Upper lobe of left lung (tissue), 6 donors: ENCODE results near the gene ARID4B. TPM values are rescaled to one million over a fixed set of nuclear protein-coding genes. Genes with fewer than 3 reads are reported as not detected.
"Not testable (repeated sequence)": the region's sequence is repeated elsewhere in the genome, so short reads cannot be mapped to it uniquely, and the experiment has no call there.

ENCODE experiments used
- ATAC-seq, 2 donors: fragments of 200-7000 bp; cut with Tn5 transposase; one replicate each; pipeline ENCODE4 v1.9.1; 2022; ENCODE audit warnings: mild to moderate bottlenecking in 2 of 2, moderate library complexity in 2 of 2; ENCODE audit not compliant: low FRiP score in 2 of 2
- DNase-seq, 2 donors: peaks; one replicate each; pipeline ENCODE4 v3.0.0-alpha.2; 2019 to 2020
- H3K27ac ChIP-seq, 4 donors: fragments of 200-600 bp; sonication (generic); one replicate each; pipeline ENCODE4 v1.5.1; 2016 to 2019
- H3K27me3 ChIP-seq, 4 donors: fragments of 200-600 bp; sonication (generic); one replicate each; pipeline ENCODE4 v1.5.1; 2017 to 2019
- H3K36me3 ChIP-seq, 4 donors: fragments of 200-600 bp; sonication (generic); one replicate each; pipeline ENCODE4 v1.5.1; 2016 to 2019
- H3K4me1 ChIP-seq, 4 donors: fragments of 200-600 bp; sonication (generic); one replicate each; pipeline ENCODE4 v1.5.1; 2018 to 2019
- H3K4me3 ChIP-seq, 4 donors: fragments of 200-600 bp; sonication (generic); one replicate each; pipeline ENCODE4 v1.5.1; 2017 to 2019; ENCODE audit warnings: mild to moderate bottlenecking in 2 of 4, moderate library complexity in 1 of 4
- H3K9me3 ChIP-seq, 4 donors: fragments of 200-600 bp; sonication (generic); one replicate each; pipeline ENCODE4 v1.5.1; 2018 to 2019
- EP300 ChIP-seq, 4 donors: sonication (generic); formaldehyde crosslinking; IDR thresholded peaks; one replicate each; pipeline ENCODE4 v1.5.1; 2017; ENCODE audit warnings: antibody characterized with exemption in 4 of 4, control low read depth in 2 of 4
- POLR2A ChIP-seq, 4 donors: fragments of 450-650 bp; IDR thresholded peaks; one replicate each; pipeline ENCODE4 v1.5.1; 2016 to 2017; ENCODE audit warnings: antibody characterized with exemption in 4 of 4, mild to moderate bottlenecking in 2 of 4
- POLR2AphosphoS5 ChIP-seq, 2 donors: sonication (generic); formaldehyde crosslinking; IDR thresholded peaks; one replicate each; pipeline ENCODE4 v1.5.1; 2017; ENCODE audit warnings: antibody characterized with exemption in 2 of 2
- WGBS, 2 donors: methylation state at CpG; one replicate each; pipeline ENCODE4 v1.1.5; 2017 to 2018; 5-methylcytosine and 5-hydroxymethylcytosine counted together
- total RNA-seq, 6 donors: library from RNA; depleted of rRNA in 4 of 6; stranded (reverse); fragments of >200 nt in 4 of 6; gene quantifications; one replicate each; pipeline versions ENCODE4 v1.1.0 to v1.2.1, GENCODE V29; 2016 to 2021
- TF ChIP-seq, protein P1 (sequence below), 6 experiments: fragments of 450-650 bp in 4 of 6; fragments of 200-600 bp in 2 of 6; sonication (generic) in 2 of 6; IDR thresholded peaks; one replicate each; pipeline ENCODE4 v1.5.1; 2016 to 2019; ENCODE audit warnings: antibody characterized with exemption in 6 of 6
- donor health status: DM: no; HTN: no; CAD: no; lungs with moderate emphysema.
- donor health status: DM: no; HTN: yes; CAD: no; lungs with severe emphysema.

ARID4B gene
- total RNA-seq, 6 donors from 2014 or later = 31.1 to 90.1 (median 51.3) TPM

DNA sequence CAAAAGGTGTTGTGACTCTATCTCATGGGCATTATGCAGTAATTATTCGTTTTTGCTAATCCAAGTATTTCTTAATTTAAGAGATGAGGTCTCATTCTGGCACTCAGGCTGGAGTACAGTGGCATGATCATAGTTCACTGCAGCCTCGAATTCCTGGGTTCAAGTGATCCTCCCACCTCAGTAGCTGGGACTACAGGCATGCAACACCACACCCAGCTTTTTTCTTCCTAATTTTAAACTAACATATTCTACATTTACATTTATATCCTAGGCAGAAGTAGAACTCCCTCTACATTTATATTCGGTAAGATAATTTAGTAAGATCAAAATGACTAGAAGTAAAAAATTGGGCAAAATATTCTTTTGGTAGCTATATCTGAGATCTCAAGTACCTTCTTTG lies 116.5 kb downstream of the ARID4B start:
- H3K4me1 ChIP-seq = no peaks in the 10 kb centered on the region
- ATAC-seq (no peak), DNase-seq (no peak)
- no peaks in the 10 kb centered on the region for H3K27me3 ChIP-seq
- 86 to 91% methylated on average over 3 of the region's 3 CpGs for WGBS, 2 donors
- no peak overlapping the region for H3K27ac ChIP-seq
- TF ChIP-seq POLR2AphosphoS5 (IDR thresholded peaks at IDR 0.05) (no peak), EP300 (IDR thresholded peaks at IDR 0.05) (no peak), POLR2A (IDR thresholded peaks at IDR 0.05) (no peak)
- TF ChIP-seq, protein P1, sequence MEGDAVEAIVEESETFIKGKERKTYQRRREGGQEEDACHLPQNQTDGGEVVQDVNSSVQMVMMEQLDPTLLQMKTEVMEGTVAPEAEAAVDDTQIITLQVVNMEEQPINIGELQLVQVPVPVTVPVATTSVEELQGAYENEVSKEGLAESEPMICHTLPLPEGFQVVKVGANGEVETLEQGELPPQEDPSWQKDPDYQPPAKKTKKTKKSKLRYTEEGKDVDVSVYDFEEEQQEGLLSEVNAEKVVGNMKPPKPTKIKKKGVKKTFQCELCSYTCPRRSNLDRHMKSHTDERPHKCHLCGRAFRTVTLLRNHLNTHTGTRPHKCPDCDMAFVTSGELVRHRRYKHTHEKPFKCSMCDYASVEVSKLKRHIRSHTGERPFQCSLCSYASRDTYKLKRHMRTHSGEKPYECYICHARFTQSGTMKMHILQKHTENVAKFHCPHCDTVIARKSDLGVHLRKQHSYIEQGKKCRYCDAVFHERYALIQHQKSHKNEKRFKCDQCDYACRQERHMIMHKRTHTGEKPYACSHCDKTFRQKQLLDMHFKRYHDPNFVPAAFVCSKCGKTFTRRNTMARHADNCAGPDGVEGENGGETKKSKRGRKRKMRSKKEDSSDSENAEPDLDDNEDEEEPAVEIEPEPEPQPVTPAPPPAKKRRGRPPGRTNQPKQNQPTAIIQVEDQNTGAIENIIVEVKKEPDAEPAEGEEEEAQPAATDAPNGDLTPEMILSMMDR (IDR thresholded peaks at IDR 0.05) = no peak
- H3K9me3 ChIP-seq = no peaks in the 10 kb centered on the region
- H3K36me3 ChIP-seq = peaks cover 0 to 69% (median 13%) of the 10 kb centered on the region in 4 donors
- no peak overlapping the region for H3K4me3 ChIP-seq

DNA sequence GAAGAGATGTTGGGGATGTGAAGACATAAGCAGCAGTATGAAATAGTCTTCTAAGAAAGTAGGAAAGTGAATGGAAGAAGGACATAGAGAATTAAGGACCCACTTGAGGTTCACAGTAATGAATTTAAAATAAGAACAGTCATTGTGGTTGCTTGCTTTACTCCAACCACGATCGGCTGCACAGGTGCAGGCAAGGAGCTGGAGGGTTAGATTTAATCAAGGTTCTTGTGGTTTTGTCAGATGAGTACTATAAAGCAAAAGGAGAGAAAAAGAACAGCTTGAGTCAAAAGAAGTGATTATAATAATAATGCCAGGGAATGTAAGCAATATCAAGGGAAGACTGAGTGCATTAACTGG lies 120.8 kb downstream of the ARID4B start:
- no peaks in the 10 kb centered on the region for H3K4me1 ChIP-seq
- ATAC-seq (no peak), DNase-seq (no peak)
- TF ChIP-seq POLR2AphosphoS5 (IDR thresholded peaks at IDR 0.05) (no peak), EP300 (IDR thresholded peaks at IDR 0.05) (no peak), POLR2A (IDR thresholded peaks at IDR 0.05) (no peak)
- TF ChIP-seq, protein P1 (IDR thresholded peaks at IDR 0.05) = no peak
- 58 to 74% methylated on average over 2 of the region's 2 CpGs for WGBS, 2 donors
- H3K4me3 ChIP-seq = no peak overlapping the region
- no peaks in the 10 kb centered on the region for H3K9me3 ChIP-seq
- H3K27ac ChIP-seq = no peak overlapping the region
- peaks cover 0 to 45% (median 9%) of the 10 kb centered on the region in 4 donors for H3K36me3 ChIP-seq
- no peaks in the 10 kb centered on the region for H3K27me3 ChIP-seq

DNA sequence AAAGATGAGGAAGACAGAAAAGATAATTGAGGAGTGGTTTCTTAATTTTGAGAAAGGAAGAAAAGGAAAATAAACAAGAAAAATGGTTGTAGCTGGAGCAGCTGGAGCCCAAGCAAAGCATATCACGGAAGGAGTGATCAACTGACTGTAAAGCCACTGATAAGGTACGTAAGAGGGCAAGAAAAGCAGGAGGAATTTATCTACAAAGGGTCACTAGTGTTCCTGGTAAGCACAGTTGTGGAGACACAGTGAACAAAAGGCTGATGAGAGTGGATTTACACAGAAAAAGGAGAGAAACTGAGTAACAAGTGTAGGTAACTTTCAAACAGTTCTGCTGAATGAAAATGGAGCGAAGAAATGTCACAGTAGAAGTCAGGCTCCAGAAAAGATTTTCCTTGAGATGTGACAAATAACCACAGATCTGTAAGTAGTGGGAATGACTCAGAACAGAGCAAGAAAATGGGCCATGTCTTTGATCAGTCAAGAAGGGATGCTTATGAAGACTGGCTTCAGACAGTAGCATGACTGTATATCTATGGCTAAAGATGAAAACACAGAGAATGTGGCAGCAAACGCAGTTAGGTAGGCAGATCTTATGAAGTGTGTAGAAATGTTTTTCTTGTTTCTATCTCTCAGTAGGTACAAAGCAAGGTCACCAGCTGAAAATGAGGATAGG lies 121.3 kb downstream of the ARID4B start:
- Histone ChIP-seq H3K4me1 (no peaks in the 10 kb centered on the region), H3K36me3 (peaks cover 0 to 41% (median 8%) of the 10 kb centered on the region in 4 donors), H3K27me3 (no peaks in the 10 kb centered on the region), H3K9me3 (no peaks in the 10 kb centered on the region), H3K27ac (no peak overlapping the region), H3K4me3 (no peak overlapping the region)
- no peak for DNase-seq
- ATAC-seq = no peak
- 91 to 93% methylated on average over 4 of the region's 4 CpGs for WGBS, 2 donors
- TF ChIP-seq, protein P1 (IDR thresholded peaks at IDR 0.05) = no peak
- TF ChIP-seq POLR2A (IDR thresholded peaks at IDR 0.05) (no peak), POLR2AphosphoS5 (IDR thresholded peaks at IDR 0.05) (no peak), EP300 (IDR thresholded peaks at IDR 0.05) (no peak)

DNA sequence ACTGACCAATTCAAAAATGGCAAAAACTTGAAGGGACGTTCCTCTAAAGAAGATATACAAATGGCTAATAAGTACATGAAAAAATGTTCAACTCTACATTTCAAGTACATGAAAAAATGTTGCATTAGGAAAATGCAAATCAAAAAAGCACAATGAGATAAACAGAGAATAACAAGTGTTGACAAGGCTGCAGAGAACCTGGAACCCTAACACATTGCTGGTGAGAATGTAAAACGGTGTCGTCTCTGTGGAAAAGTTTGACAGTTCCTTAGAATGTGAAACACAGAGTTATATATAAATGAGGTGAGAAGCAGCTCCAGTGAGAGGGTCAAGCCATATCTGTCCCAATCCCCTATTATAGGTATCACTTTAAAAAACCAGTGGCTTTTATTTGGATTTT lies 122.3 kb downstream of the ARID4B start:
- ATAC-seq = no peak
- WGBS, 2 donors = 90 to 94% methylated on average over 3 of the region's 3 CpGs
- Histone ChIP-seq H3K27me3 (no peaks in the 10 kb centered on the region), H3K9me3 (no peaks in the 10 kb centered on the region), H3K4me1 (no peaks in the 10 kb centered on the region), H3K27ac (no peak overlapping the region), H3K36me3 (peaks cover 0 to 41% (median 8%) of the 10 kb centered on the region in 4 donors), H3K4me3 (no peak overlapping the region)
- TF ChIP-seq POLR2A (IDR thresholded peaks at IDR 0.05) = no peak
- TF ChIP-seq EP300 (IDR thresholded peaks at IDR 0.05) = no peak
- TF ChIP-seq, protein P1 (IDR thresholded peaks at IDR 0.05) = no peak
- no peak for TF ChIP-seq POLR2AphosphoS5 (IDR thresholded peaks at IDR 0.05)
- no peak for DNase-seq

DNA sequence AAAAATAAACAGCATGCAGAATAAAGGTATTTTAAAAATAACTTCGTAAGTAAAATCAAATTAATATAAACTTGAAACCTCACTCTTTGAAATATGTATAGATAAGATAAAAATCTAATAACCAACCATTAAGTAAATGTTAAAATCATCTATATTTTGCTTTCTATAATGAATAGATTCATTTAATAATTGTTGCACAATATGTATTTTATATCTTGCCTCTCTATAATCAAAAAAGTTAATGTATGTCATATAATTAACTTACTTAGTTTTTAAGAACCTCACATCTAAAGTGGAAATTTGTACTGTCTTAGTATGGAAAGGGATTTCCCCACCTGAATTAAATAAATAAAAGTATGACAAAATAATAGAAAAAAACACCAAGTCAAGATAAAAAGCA lies 124.6 kb downstream of the ARID4B start:
- 85 to 93% methylated on average over 1 of the region's 1 CpG for WGBS, 2 donors

DNA sequence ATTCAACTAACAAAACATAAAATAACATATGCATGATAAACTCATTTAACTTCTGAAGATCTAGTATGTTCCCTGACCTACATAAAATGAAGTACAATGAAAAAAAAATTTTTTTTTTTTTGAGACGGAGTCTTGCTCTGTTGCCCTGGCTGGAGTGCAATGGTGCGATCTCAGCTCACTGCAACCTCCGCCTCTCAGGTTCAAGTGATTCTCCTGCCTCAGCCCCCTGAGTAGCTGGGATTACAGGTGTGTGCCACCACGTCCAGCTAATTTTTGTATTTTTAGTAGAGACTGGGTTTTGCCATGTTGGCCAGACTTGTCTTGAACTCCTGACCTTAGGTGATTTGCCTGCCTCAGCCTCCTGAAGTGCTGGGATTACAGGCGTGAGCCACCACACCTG lies 125.5 kb downstream of the ARID4B start:
- ATAC-seq = not testable (repeated sequence)

More for the DNA sequence above, 124.6 kb downstream of the ARID4B start:
- Histone ChIP-seq H3K36me3 (peaks cover 0 to 20% (median 0%) of the 10 kb centered on the region in 4 donors), H3K9me3 (no peaks in the 10 kb centered on the region), H3K27ac (no peak overlapping the region), H3K4me3 (no peak overlapping the region), H3K4me1 (peaks cover 0 to 2% (median 0%) of the 10 kb centered on the region in 4 donors), H3K27me3 (no peaks in the 10 kb centered on the region)
- TF ChIP-seq POLR2A (IDR thresholded peaks at IDR 0.05) (no peak), POLR2AphosphoS5 (IDR thresholded peaks at IDR 0.05) (no peak)
- DNase-seq (no peak), ATAC-seq (no peak)

More for the DNA sequence above, 125.5 kb downstream of the ARID4B start:
- H3K27me3 ChIP-seq, H3K4me1 ChIP-seq, H3K27ac ChIP-seq, DNase-seq, H3K9me3 ChIP-seq, H3K4me3 ChIP-seq: not testable (repeated sequence)
- 95 to 98% methylated on average over 5 of the region's 5 CpGs for WGBS, 2 donors
- peaks cover 0 to 17% (median 0%) of the 10 kb centered on the region in 4 donors for H3K36me3 ChIP-seq
